Measurements from ENCODE around the gene RHBDF1. TPM values are rescaled to one million over a fixed set of nuclear protein-coding genes. Genes with fewer than 3 reads are reported as not detected.
"Not testable (repeated sequence)": the region's sequence is repeated elsewhere in the genome, so short reads cannot be mapped to it uniquely, and the experiment has no call there.

Gene RHBDF1
- total RNA-seq, 3 donors from 2014 or later (not counting 1 experiment from before 2014, with no cell fraction given), result 0.26 to 1.1 (median 0.78) TPM

DNA sequence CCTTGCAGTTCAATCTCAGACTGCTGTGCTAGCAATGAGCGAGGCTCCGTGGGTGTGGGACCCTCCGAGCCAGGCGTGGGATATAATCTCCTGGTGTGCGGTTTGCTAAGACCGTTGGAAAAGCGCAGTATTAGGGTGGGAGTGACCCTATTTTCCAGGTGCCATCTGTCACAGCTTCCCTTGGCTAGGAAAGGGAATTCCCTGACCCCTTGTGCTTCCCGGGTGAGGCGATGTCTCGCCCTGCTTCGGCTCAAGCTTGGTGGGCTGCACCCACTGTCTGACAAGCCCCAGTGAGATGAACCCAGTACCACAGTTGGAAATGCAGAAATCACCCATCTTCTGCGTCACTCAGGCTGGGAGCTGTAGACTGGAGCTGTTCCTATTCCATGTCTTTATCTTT, 51.5 kb downstream of the RHBDF1 start:
- DNase-seq; H3K27ac Mint-ChIP-seq; intact Hi-C loops (cut with micrococcal nuclease); ATAC-seq; H3K9me3 Mint-ChIP-seq; H3K36me3 ChIP-seq (ENCODE audit: control insufficient read depth, insufficient read depth, low read length); H3K27me3 Mint-ChIP-seq (ENCODE audit: low read depth in 2 of 2); H3K4me1 Mint-ChIP-seq; H3K4me3 ChIP-seq (ENCODE audit: low read length); H3K36me3 Mint-ChIP-seq; H3K4me1 ChIP-seq (ENCODE audit: control insufficient read depth, insufficient read depth, low read length); H3K27ac ChIP-seq (ENCODE audit: low read length); H3K4me3 Mint-ChIP-seq; H3K9me3 ChIP-seq (ENCODE audit: control insufficient read depth, insufficient read depth, low read length); H3K27me3 ChIP-seq (ENCODE audit: control insufficient read depth, insufficient read depth, low read length): not testable (repeated sequence)
- 95% methylated on average over 11 of the region's 12 CpGs for WGBS (ENCODE audit: insufficient coverage)

DNA sequence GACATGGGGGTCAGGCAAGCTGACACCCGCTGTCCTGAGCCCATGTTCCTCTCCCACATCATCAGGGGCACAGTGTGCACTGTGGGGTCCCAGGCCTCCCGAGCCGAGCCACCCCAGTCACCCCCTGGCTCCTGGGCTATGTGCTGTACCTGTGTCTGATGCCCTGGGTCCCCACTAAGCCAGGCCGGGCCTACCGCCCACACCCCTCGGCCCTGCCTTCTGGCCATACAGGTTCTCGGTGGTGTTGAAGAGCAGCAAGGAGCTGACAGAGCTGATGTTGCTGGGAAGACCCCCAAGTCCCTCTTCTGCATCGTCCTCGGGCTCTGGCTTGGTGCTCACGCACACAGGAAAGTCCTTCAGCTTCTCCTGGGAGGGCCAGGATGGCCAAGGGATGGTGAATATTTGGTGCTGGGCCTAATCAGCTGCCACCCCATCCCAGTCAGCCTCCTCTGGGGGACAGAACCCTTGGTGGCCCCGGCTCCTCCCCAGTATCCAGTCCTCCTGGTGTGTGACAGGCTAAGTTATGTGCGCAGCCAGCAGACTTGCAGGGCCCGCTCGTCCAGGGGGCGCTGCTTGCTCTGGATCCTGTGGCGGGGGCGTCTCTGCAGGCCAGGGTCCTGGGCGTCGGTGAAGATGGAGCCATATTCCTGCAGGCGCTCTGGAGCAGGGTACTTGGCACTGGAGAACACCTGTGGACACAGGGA, 55.2 kb downstream of the RHBDF1 start:
- H3K36me3 ChIP-seq (ENCODE audit: control insufficient read depth, insufficient read depth, low read length); H3K4me3 Mint-ChIP-seq; H3K27me3 ChIP-seq (ENCODE audit: control insufficient read depth, insufficient read depth, low read length); ATAC-seq; H3K4me1 Mint-ChIP-seq; H3K4me1 ChIP-seq (ENCODE audit: control insufficient read depth, insufficient read depth, low read length); DNase-seq; H3K36me3 Mint-ChIP-seq; intact Hi-C loops (cut with micrococcal nuclease); H3K9me3 Mint-ChIP-seq; H3K27ac ChIP-seq (ENCODE audit: low read length); H3K27me3 Mint-ChIP-seq (ENCODE audit: low read depth in 2 of 2); H3K9me3 ChIP-seq (ENCODE audit: control insufficient read depth, insufficient read depth, low read length); H3K4me3 ChIP-seq (ENCODE audit: low read length); H3K27ac Mint-ChIP-seq: not testable (repeated sequence)
- 97% methylated on average over 10 of the region's 20 CpGs for WGBS (ENCODE audit: insufficient coverage)

DNA sequence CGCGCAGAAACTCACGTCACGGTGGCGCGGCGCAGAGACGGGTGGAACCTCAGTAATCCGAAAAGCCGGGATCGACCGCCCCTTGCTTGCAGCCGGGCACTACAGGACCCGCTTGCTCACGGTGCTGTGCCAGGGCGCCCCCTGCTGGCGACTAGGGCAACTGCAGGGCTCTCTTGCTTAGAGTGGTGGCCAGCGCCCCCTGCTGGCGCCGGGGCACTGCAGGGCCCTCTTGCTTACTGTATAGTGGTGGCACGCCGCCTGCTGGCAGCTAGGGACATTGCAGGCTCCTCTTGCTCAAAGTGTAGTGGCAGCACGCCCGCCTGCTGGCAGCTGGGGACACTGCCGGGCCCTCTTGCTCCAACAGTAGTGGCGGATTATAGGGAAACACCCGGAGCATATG, 61.7 kb downstream of the RHBDF1 start:
- H3K4me3 Mint-ChIP-seq, result peak overlapping the region; percentile 59
- H3K9me3 Mint-ChIP-seq; H3K36me3 Mint-ChIP-seq; H3K27me3 ChIP-seq (ENCODE audit: control insufficient read depth, insufficient read depth, low read length); H3K4me1 Mint-ChIP-seq; H3K27ac ChIP-seq (ENCODE audit: low read length); H3K36me3 ChIP-seq (ENCODE audit: control insufficient read depth, insufficient read depth, low read length); intact Hi-C loops (cut with micrococcal nuclease); H3K9me3 ChIP-seq (ENCODE audit: control insufficient read depth, insufficient read depth, low read length); H3K4me3 ChIP-seq (ENCODE audit: low read length); H3K4me1 ChIP-seq (ENCODE audit: control insufficient read depth, insufficient read depth, low read length); H3K27me3 Mint-ChIP-seq (ENCODE audit: low read depth in 2 of 2): not testable (repeated sequence)
- TF ChIP-seq, protein P1, sequence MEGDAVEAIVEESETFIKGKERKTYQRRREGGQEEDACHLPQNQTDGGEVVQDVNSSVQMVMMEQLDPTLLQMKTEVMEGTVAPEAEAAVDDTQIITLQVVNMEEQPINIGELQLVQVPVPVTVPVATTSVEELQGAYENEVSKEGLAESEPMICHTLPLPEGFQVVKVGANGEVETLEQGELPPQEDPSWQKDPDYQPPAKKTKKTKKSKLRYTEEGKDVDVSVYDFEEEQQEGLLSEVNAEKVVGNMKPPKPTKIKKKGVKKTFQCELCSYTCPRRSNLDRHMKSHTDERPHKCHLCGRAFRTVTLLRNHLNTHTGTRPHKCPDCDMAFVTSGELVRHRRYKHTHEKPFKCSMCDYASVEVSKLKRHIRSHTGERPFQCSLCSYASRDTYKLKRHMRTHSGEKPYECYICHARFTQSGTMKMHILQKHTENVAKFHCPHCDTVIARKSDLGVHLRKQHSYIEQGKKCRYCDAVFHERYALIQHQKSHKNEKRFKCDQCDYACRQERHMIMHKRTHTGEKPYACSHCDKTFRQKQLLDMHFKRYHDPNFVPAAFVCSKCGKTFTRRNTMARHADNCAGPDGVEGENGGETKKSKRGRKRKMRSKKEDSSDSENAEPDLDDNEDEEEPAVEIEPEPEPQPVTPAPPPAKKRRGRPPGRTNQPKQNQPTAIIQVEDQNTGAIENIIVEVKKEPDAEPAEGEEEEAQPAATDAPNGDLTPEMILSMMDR (IDR thresholded peaks at IDR 0.05), result peak; percentile 51
- DNase-seq (peak in 1 of 2 donors; percentile 85), ATAC-seq (peak in 2 of 3 donors; percentile 59 to 66)
- peak overlapping the region in 1 of 2 donors; percentile 65 for H3K27ac Mint-ChIP-seq
- WGBS (ENCODE audit: insufficient coverage), result 30% methylated on average over 6 of the region's 27 CpGs

DNA sequence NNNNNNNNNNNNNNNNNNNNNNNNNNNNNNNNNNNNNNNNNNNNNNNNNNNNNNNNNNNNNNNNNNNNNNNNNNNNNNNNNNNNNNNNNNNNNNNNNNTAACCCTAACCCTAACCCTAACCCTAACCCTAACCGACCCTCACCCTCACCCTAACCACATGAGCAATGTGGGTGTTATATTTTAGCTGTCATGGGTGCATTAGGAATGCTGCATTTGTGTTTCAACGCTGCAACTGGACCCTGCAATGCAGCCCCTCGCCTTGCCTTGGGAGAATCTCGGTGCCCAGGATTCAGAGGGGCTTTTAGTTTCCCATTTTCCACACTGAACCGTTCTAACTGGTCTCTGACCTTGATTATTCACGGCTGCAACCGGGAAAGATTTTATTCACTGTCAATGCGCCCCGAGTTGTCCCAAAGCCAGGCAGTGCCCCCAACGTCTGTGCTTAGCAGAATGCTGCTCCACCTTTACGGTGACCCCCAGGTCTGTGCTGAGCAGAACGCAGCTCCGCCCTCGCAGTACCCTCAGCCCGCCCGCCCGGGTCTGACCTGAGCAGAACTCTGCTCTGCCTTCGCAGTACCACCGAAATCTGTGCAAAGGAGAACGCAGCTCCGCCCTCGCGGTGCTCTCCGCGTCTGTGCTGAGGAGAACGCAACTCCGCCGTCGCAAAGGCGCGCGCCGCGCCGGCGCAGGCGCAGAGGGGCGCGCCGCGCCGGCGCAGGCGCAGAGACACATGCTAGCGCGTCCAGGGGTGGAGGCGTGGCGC, 62.3 kb downstream of the RHBDF1 start:
- ATAC-seq (peak; percentile 30 to 92 (median 92)), DNase-seq (peak in 1 of 2 donors; percentile 22)
- H3K36me3 ChIP-seq (ENCODE audit: control insufficient read depth, insufficient read depth, low read length), result no peaks in the 10 kb centered on the region
- Mint-ChIP-seq H3K4me1 (no peaks in the 10 kb centered on the region), H3K4me3 (no peak overlapping the region), H3K36me3 (no peaks in the 10 kb centered on the region), H3K9me3 (no peaks in the 10 kb centered on the region), H3K27me3 (ENCODE audit: low read depth in 2 of 2) (no peaks in the 10 kb centered on the region), H3K27ac (peak overlapping the region in 1 of 2 donors; percentile 65)
- WGBS (ENCODE audit: insufficient coverage), result 71% methylated on average over 45 of the region's 48 CpGs
- no peaks in the 10 kb centered on the region for H3K4me1 ChIP-seq (ENCODE audit: control insufficient read depth, insufficient read depth, low read length)
- H3K9me3 ChIP-seq (ENCODE audit: control insufficient read depth, insufficient read depth, low read length), result no peaks in the 10 kb centered on the region
- peak overlapping the region; percentile 3 for H3K4me3 ChIP-seq (ENCODE audit: low read length)
- no peaks in the 10 kb centered on the region for H3K27me3 ChIP-seq (ENCODE audit: control insufficient read depth, insufficient read depth, low read length)
- intact Hi-C loops (cut with micrococcal nuclease), result no loop called here
- TF ChIP-seq, protein P1 (IDR thresholded peaks at IDR 0.05), result no peak
- H3K27ac ChIP-seq (ENCODE audit: low read length), result no peak overlapping the region

Other genes with a start within 250 kb of the RHBDF1 start
- 10 to 100 TPM; 10.6 to 14.6 (median 11.3) TPM for gene POLR3K, start 19.0 kb downstream of the RHBDF1 start, total RNA-seq
- gene SNRNP25, start 18.8 kb downstream of the RHBDF1 start, total RNA-seq, result 10 to 100 TPM in 2 of 3 donors, 1 to 10 TPM in 1; 6.4 to 13.4 (median 13.2) TPM
- 10 to 100 TPM; 29.9 to 34.3 (median 31.5) TPM for gene MPG, start 5.6 kb upstream of the RHBDF1 start, total RNA-seq
- 10 to 100 TPM; 44.8 to 62.1 (median 55.7) TPM for gene NPRL3, start 66.0 kb upstream of the RHBDF1 start, total RNA-seq
- gene HBZ, start 80.0 kb upstream of the RHBDF1 start, total RNA-seq, result not detected
- not detected for gene HBM, start 93.3 kb upstream of the RHBDF1 start, total RNA-seq
- gene HBA2, start 100.2 kb upstream of the RHBDF1 start, total RNA-seq, result 1 to 10 TPM in 2 of 3 donors, not detected in 1; 3.2 to 9.9 TPM
- gene HBA1, start 104.0 kb upstream of the RHBDF1 start, total RNA-seq, result 10 to 100 TPM in 1 of 3 donors, not detected in 2; 16.9 TPM
- 1 to 10 TPM in 2 of 3 donors, not detected in 1; 1.0 to 2.0 TPM for gene HBQ1, start 107.8 kb upstream of the RHBDF1 start, total RNA-seq
- gene LUC7L, start 156.8 kb upstream of the RHBDF1 start, total RNA-seq, result 100 to 1,000 TPM; 129 to 168 (median 153) TPM
- gene FAM234A, start 162.2 kb upstream of the RHBDF1 start, total RNA-seq, result 10 to 100 TPM; 32.4 to 42.6 (median 40.7) TPM
- gene RGS11, start 203.3 kb upstream of the RHBDF1 start, total RNA-seq, result under 1 TPM in 1 of 3 donors, not detected in 2; 0.25 TPM
- 1 to 10 TPM in 1 of 3 donors, under 1 TPM in 1, not detected in 1; 0.49 to 1.4 TPM for gene ARHGDIG, start 208.0 kb upstream of the RHBDF1 start, total RNA-seq
- gene PDIA2, start 210.5 kb upstream of the RHBDF1 start, total RNA-seq, result not detected